ENCODE data around the gene NOTCH3. TPM values are rescaled to one million over a fixed set of nuclear protein-coding genes. Genes with fewer than 3 reads are reported as not detected.

The NOTCH3 gene
- total RNA-seq, result under 1 TPM in 1 of 2 donors, not detected in 1; 0.07 TPM

DNA sequence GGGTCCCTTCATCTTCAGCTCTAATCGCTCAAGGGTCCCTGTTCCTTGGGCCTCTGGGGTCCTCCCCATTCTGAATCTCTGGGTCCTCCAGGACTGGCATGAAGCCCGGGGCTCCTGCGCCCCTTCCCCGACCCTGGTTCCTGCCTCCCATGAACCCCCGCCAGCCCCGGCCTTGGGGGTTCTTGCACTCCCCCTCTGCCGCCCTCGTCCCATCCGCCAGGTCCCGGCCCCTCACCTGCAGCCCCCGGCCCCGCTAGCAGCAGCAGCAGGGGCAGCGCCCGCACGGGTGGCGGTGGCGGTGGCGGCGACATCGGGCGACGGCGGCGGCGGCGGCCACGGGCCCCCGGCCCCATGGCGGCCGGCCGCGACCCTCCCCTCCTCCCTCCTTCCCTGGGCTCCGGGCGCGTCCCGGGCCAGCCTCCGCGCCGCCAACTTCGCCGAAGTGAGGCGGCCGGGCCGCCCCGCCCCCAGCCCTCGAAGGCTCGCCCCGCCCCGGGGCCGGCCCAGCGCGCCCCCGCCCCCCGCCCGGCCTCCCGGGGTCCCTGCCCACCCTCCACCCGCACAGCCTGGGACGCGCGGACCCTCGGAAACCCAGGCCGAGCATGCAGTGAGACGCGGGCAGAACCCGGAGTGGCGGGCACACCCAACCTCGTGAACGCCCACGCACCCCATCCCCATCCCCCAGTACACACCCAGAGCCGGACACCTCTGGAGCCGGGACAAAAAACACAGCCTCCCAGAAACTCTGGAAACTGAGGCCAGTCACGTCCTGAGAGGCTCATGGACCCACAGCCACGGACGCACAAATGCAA is at the start of gene NOTCH3:
Gene NOTCH3 (minus strand): TSS at position 443 of the 812 bp plus-strand sequence. CDS start 90 bp downstream, at position 353.
- H3K9me3 Mint-ChIP-seq, result no peaks in the 10 kb centered on the region

DNA sequence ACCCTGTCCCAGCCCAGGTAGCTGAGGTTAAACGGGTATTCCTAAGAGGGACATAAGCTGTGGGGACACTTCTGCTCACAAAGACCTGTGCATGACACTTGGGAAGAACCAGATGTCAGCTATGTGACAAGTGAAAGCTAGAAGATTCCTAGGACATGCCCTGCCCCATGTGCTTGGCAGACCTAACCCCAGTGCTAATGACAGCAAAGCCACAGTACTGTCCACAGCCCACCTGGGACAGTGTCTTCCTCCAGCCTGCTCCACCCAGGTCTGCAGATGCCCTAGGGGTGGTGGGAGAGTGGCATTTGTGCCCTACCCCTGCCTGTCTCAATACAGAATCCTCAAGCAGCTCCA is 49.8 kb upstream of the NOTCH3 start:
- H3K36me3 Mint-ChIP-seq, result peaks cover 6 to 11% of the 10 kb centered on the region in 2 donors
- no peak for DNase-seq (ENCODE audit: low spot score in 2 of 2)
- H3K9me3 Mint-ChIP-seq, result no peaks in the 10 kb centered on the region
- peak overlapping the region in 1 of 2 donors; percentile 29 for H3K27ac Mint-ChIP-seq
- no peak for ATAC-seq

More for the DNA sequence above, at the start of gene NOTCH3:
- peak in 1 of 2 donors; percentile 35 for ATAC-seq
- Mint-ChIP-seq H3K27ac (no peak within 1 kb of the TSS), H3K36me3 (peaks cover 10 to 15% of the 10 kb centered on the region in 2 donors)
- no peak for DNase-seq (ENCODE audit: low spot score in 2 of 2)

DNA sequence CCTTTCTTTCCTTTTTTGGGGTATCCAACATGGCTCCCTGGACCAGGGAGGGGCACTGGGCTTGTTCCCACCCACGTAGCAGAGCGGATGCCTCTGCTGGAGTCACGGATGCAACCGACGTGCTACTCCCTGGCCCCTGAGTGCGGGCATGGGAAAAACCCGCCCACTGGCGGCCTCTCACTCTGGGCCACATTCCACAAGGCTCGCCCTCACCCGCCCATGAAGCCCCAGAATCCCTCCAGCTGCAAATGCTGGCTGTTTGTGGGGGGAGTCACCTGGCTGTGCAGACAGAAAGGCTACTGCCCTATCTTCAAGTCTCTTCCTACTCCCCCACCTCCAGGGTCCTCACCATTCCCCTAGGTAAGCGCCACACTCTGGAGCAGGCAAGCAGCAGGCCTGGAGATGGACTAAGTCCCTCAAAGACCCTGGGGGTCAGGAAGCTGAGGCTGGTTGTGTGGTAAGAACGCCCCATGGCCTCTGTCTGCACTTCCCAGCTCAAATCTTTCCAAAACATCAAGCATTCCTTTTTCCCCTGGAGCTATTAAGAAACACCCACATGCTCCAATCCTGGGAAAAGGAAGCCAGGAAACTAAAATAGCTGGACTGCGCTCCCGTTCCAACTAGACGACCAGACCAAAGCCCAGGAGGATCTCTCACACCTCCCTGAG is 49.3 kb upstream of the NOTCH3 start:
- DNase-seq (ENCODE audit: low spot score in 2 of 2) (no peak), ATAC-seq (no peak)
- peak overlapping the region in 1 of 2 donors; percentile 36 for H3K27ac Mint-ChIP-seq
- peaks cover 7 to 11% of the 10 kb centered on the region in 2 donors for H3K36me3 Mint-ChIP-seq
- no peaks in the 10 kb centered on the region for H3K9me3 Mint-ChIP-seq

DNA sequence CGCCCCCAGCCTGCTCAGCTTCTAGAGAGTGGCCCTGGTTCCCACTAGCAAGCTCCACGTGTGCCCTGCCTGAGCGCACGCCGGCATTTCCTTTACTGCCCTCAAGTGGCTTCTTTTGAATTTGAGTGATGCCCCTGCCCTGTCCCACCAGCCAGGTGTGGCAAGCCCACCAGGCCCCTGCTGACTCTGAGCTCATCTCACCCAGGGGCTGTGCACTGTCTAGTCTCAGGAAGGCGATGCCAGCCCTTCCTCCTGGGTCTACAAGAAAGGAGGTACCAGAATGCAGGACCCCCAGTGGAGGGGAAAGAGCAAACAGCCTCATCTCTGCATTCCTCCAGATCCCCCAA is 48.7 kb upstream of the NOTCH3 start:
- Mint-ChIP-seq H3K9me3 (no peaks in the 10 kb centered on the region), H3K36me3 (peaks cover 11 to 12% of the 10 kb centered on the region in 2 donors), H3K27ac (no peak overlapping the region)
- DNase-seq (ENCODE audit: low spot score in 2 of 2) (no peak), ATAC-seq (no peak)

DNA sequence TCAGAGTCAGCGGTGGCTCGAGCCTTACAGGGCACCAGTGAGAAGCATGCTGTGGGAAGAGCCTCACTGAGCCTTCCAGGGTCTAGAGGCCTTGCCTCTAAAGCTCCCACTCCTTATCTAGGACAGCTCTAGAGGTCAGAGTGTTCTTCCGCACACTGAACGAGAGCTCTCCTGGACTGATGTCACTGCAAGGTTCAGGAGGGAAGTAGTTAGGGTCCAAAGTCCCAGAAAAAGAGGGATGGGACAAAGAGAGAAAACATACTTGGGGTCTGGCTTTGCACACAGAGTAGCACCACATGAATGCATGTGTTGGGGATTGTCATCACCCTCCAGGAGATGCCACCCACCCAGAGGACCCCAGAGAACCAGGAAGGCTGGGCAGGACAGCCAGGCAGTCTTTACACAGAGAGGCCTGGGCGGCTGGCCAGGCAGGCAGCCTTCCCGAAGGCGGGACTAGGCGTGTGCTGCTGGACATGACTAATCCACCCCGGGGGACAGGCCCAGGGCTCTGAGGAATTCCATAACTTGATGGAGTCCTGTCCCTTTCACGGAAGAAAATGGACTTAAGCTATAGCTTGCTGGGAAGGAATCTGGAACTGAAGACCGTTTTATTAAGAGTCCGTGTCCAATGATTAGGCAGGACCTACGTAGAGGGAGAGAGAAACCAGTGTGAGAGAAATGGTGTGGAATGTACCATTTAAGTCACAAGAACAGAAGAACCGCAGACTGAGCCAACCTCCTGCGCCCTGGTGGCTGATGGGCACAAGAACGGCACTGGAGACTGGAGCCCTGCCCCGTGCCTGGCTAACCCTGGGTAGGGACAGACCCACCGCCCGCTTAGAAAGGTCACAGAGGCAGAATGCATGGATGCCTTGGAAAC is 48.1 kb upstream of the NOTCH3 start:
- Mint-ChIP-seq H3K36me3 (peaks cover 13 to 14% of the 10 kb centered on the region in 2 donors), H3K9me3 (no peaks in the 10 kb centered on the region), H3K27ac (peak overlapping the region in 1 of 2 donors; percentile 44)
- ATAC-seq, result no peak
- no peak for DNase-seq (ENCODE audit: low spot score in 2 of 2)

DNA sequence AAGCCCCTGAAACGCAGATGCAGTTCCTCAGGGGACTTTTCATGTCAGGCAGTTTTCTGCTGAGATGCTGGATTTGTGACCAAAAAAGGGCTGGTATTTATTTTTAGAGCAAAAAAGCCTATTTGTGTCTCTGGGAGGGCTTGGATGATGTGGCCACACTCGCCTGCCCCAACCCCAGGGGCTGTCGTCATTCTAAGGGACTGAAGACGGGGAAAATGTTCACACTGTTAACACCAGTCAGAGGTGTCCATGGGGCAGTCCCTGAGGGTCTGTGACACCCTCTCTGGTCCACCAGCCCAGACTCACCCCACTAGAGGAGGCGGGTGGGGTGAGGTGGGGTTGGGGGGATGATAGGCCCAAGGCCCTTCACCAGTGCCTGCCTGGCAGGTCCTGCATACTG is 47.3 kb upstream of the NOTCH3 start:
- Mint-ChIP-seq H3K9me3 (no peaks in the 10 kb centered on the region), H3K36me3 (peaks cover 11 to 18% of the 10 kb centered on the region in 2 donors), H3K27ac (no peak overlapping the region)
- DNase-seq (ENCODE audit: low spot score in 2 of 2), result no peak
- ATAC-seq, result no peak

DNA sequence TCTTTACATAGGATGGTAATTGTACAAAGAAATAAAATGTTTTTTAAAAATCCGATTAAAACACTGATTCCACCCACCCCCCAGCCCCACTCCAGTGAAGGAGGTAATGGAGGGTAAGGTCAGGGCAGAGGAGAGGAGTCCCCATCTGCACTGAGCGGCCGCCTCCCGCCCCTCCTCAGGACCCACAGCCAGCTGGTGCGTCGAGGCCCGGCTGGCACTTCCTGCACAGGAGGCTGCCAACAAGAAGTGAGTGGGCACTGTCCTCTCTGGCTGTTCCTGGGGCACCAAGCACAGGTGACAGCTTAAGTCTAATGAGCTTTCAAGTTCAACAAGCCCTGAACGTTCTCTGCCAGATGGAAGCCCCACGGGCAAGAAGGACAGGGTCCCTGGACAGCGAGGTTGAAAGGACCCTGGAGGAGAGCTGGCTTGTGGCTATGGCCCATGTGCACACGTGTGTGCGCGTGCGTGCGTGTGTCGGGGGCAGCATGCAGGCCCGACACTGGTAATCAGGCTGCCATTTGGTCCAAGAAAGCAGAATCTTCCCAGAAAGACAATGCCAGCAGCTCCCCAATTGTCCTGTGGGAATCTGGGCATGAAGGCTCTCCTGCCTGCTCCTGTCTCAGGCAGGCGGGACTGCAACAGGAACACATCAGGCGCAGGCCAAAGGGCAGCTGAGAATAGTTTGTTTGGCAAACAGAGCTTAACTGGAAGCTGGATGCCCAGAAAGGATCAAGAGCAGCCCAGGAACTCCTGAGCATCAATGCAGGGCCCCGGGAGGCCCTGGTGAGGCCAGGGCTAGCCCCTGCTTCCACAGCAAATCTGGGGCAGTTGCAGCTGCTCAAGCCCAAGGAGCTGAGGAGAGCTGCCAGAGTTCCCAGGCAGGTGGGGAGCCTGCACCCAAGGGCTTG is 46.6 kb upstream of the NOTCH3 start:
- no peaks in the 10 kb centered on the region for H3K9me3 Mint-ChIP-seq
- ATAC-seq, result no peak
- no peak overlapping the region for H3K27ac Mint-ChIP-seq
- peaks cover 11 to 18% of the 10 kb centered on the region in 2 donors for H3K36me3 Mint-ChIP-seq
- DNase-seq (ENCODE audit: low spot score in 2 of 2), result no peak

DNA sequence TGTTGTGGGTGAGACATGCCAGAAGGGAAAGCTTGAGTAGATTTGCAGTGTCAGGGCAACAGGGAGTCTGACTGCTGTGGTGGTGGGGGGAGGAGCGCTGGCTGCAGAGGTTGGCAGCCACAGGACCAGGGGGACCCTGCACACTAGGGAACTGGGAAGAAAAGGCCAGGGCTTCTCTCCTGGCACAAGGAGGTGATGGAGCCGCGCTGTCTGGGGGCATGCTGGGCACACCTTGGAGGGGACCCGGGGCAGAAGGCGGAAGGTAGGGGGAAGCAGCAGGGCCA is 45.3 kb upstream of the NOTCH3 start:
- DNase-seq (ENCODE audit: low spot score in 2 of 2), result no peak
- no peak for ATAC-seq
- H3K36me3 Mint-ChIP-seq, result peaks cover 11 to 18% of the 10 kb centered on the region in 2 donors
- peak overlapping the region; percentile 1 to 87 for H3K27ac Mint-ChIP-seq
- H3K9me3 Mint-ChIP-seq, result no peaks in the 10 kb centered on the region

DNA sequence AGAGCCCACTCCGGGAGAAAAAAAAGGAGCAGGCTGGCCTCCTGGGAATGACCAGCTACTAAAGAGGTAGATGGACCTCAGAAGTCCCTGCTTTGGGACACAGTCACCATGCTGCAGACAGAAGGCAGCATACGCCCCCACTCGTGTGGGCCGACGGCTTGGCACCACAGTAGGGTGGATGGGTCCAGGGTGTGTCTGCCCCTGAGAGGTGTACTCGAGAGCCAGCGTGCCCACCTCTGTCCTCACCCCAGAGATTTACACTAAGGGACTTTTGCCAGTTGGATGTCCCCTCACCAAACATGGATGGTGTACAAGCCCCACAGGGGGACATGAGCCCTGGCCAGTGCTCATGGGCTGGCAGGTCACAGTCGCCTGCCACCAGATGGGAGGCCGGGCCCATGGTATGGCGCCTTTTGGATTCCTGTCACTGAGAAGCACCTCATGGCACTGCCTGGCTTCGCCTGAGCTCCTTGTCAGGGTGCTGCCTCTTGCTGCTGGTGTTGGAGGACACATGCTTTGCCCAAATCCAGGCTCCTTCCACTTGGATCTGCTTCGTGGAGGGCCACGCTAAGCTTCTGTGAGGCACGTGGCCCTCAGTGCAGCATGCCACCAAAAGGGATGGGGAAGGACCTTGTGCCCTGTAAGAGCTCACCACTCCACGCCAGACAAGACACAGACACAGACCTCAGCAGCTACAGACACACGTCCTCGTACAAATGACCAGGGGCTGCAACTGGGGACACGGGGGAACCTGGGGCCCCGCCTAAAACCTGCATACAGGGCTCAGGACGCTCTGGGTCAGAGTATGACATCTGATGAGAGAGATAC is 44.8 kb upstream of the NOTCH3 start:
- peaks cover 11 to 18% of the 10 kb centered on the region in 2 donors for H3K36me3 Mint-ChIP-seq

DNA sequence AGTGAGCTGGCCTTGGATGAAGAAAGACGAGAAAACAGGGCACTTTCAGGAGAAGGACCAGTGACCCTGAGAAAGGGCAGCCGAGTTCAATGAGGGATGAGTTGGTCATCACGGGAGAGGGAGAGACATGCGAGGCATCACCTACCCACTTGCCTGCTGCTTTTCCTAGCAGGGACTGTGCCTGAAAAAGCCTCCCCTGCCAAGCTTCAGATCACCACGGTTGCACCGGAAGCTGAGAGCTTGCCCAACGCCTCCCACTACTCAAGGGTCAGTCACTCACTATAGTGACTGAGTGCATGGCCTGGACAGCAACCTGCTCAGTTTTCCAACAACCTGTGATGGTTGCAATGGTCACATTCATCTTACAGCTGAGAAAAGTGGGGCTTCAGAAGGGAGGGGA is 44.0 kb upstream of the NOTCH3 start:
- ATAC-seq, result no peak
- Mint-ChIP-seq H3K9me3 (no peaks in the 10 kb centered on the region), H3K36me3 (peaks cover 11 to 18% of the 10 kb centered on the region in 2 donors), H3K27ac (peak overlapping the region in 1 of 2 donors; percentile 90)
- no peak for DNase-seq (ENCODE audit: low spot score in 2 of 2)

More for the DNA sequence above, 44.8 kb upstream of the NOTCH3 start:
- no peak for DNase-seq (ENCODE audit: low spot score in 2 of 2)
- Mint-ChIP-seq H3K27ac (peak overlapping the region in 1 of 2 donors; percentile 90), H3K9me3 (no peaks in the 10 kb centered on the region)
- ATAC-seq, result no peak

DNA sequence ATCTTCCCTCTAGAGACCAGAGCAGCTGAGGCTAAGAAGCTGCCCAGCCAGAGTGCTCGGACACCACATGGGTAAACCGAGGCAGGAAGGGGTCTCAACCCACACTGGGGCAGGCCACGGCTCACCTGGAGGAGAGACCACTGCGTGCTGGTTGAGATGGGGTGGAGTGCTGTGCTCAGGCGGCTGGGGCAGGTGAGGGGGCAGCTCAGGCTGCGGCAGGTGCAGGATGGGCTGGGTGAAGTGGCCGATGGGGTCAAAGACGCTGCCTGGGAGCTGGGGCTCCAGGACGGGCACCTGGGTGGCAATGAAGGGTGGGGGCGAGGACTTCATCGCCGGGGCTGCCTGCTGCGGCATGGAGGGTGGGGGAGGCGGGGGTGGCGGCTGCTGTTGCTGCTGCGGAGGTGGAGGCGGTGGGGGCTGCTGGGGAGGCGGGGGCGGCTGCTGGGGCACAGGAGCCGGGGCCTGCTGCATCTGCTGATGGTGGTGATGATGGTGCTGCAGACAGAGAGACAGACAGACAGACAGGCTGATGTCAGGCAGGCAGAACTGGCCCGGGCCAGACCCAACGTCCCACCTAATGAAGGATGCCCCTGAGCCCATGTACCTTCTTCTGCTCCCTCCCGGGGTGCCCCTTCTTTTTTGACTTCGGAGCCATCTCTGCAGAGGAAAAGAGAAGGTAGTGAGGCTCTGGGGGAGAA is 43.5 kb upstream of the NOTCH3 start:
- Mint-ChIP-seq H3K27ac (peak overlapping the region; percentile 20 to 81), H3K36me3 (peaks cover 11 to 18% of the 10 kb centered on the region in 2 donors), H3K9me3 (no peaks in the 10 kb centered on the region)
- DNase-seq (ENCODE audit: low spot score in 2 of 2) (no peak), ATAC-seq (no peak)

DNA sequence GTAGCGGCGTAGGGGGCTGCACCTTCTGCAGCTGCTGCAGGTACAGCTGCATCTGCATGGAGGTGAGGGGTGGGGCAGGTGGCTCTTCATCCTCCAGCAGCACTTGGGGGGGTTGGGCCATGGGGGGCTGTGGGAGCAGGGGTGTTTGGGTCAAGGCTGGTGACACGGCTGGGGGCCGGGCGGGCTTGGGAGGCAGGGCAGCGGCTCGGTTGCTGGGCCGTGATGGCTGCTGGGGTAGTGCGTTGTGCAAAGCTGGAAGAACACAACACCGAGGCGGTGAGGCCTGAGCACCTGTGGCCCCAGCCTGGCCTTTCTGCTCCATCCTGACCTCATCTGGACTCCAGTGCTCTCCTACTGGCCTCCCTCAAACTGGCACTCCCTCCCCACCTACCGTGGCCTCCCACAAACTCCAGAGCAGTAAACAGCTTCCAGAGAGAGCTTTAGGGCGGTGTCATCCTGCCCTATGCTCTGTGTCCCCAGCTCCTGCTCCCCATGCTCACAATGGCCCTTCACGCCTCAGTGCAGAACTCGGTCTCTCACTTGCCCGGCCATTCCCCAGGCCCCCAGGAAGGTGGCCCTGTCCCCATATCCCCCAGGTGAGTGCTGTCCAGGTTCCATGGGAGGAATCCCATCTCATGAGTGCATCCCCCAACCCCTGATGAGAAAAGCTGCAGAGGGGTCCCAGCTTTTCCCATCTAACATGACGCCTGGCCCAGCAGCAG is 42.6 kb upstream of the NOTCH3 start:
- DNase-seq (ENCODE audit: low spot score in 2 of 2), result no peak
- ATAC-seq, result no peak
- Mint-ChIP-seq H3K36me3 (peaks cover 11 to 14% of the 10 kb centered on the region in 2 donors), H3K27ac (peak overlapping the region; percentile 20 to 81), H3K9me3 (no peaks in the 10 kb centered on the region)

DNA sequence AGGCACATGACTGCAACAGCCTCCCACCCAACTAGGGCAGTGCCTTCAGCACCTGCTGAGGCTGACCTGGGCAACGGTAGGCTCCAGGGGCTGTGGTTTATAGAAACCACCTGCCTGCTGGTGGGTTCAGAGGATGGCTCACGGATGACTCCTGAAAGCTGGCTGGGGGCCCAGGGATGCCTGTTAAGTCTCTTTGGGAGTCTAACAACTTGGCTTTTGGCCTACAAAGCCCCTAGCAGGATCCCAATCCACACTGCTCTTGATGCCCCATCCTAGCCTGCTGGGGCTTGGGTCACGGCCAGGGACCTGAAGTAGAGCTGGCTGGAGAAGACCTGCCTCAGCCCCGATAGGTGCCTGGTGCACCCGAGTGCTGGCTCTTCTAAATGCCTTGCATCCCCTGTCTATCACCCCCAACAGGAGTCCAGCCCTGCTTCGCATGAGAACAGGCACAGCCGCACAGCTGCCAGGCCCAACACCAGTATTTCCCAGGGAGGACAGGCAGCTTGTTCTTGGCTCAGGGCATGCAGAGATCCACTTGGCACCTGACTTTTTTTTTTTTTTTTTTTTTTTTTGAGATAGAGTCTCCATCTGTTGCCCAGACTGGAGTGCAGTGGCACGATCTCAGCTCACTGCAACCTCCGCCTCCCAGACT is 40.6 kb upstream of the NOTCH3 start:
- no peak for ATAC-seq
- Mint-ChIP-seq H3K9me3 (no peaks in the 10 kb centered on the region), H3K36me3 (peaks cover 11 to 18% of the 10 kb centered on the region in 2 donors)

DNA sequence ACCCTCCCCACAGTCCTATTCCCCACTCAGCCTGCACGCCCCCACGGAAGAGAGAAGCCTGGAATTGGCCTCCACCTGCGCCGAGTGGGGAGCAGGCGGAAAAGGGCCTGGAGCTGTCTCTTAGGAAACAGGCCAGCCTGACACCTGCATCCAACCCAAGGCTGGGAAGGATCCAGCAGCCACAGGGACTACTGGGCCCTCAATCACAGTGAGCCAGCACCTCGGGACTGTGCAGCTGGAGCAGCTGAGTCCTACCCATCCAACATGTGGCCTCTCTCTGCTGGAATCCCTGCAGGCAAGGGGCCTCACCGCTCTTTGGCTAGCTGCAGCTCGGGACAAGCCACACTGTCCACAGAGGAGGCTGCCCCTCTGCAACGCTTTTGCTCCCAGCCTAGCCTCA is 39.7 kb upstream of the NOTCH3 start:
- no peak for ATAC-seq
- H3K9me3 Mint-ChIP-seq, result no peaks in the 10 kb centered on the region

More for the DNA sequence above, 40.6 kb upstream of the NOTCH3 start:
- no peak for DNase-seq (ENCODE audit: low spot score in 2 of 2)
- peak overlapping the region in 1 of 2 donors; percentile 68 for H3K27ac Mint-ChIP-seq

More for the DNA sequence above, 39.7 kb upstream of the NOTCH3 start:
- peaks cover 11 to 20% of the 10 kb centered on the region in 2 donors for H3K36me3 Mint-ChIP-seq
- DNase-seq (ENCODE audit: low spot score in 2 of 2), result no peak
- no peak overlapping the region for H3K27ac Mint-ChIP-seq
